ENCODE data around the gene GLCCI1. TPM values are rescaled to one million over a fixed set of nuclear protein-coding genes. Genes with fewer than 3 reads are reported as not detected.

GLCCI1 gene
- total RNA-seq, 1 experiment from 2014 or later: 55.7 TPM

GRCh38 chr7:8000315-8000941, 31.8 kb downstream of the GLCCI1 start:
- peaks cover 61% of the 10 kb centered on the region for H3K79me2 ChIP-seq (ENCODE audit: low read length)
- no peak for DNase-seq
- H3K27ac ChIP-seq (ENCODE audit: low read length): no peak overlapping the region
- no peak overlapping the region for H3K9ac ChIP-seq (ENCODE audit: low read length)
- H3K4me1 ChIP-seq (ENCODE audit: low read length): peaks cover 16% of the 10 kb centered on the region
- no peaks in the 10 kb centered on the region for H4K20me1 ChIP-seq (ENCODE audit: insufficient read depth, low read depth, low read length)
- no peak overlapping the region for H3K4me2 ChIP-seq (ENCODE audit: low read depth, low read length, poor library complexity, severe bottlenecking)
- H3K27me3 ChIP-seq (ENCODE audit: low read length): no peaks in the 10 kb centered on the region
- no peak overlapping the region for H2AFZ ChIP-seq (ENCODE audit: low read length)
- no peaks in the 10 kb centered on the region for H3K9me2 ChIP-seq (replicated peaks; ENCODE audit: insufficient read depth, low read length)
- H3K9me3 ChIP-seq (ENCODE audit: low read length): no peaks in the 10 kb centered on the region
- no peak overlapping the region for H3K4me3 ChIP-seq (ENCODE audit: low read length)
- no peaks in the 10 kb centered on the region for H3K36me3 ChIP-seq (ENCODE audit: insufficient read depth, low read length)

DNA sequence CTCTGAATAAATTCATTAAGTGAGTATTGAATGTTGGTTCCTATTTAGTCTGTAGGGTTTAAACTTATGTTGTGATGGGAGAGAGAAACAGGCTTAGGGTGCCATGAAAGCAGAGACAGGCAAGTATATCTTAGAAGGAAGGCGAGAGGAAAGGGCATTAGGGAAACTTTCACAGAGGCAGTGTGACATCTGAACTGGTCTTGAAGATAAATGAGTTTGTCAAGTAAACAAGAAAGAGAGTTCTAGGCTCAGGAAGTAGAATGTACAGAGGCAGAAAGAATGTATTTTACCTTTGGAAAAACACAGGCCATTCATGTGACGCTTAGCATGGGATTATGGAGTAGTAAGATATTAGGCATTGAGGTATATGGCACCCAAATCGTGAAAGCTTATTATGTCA, 34.5 kb downstream of the GLCCI1 start:
- H4K20me1 ChIP-seq (ENCODE audit: insufficient read depth, low read depth, low read length): no peaks in the 10 kb centered on the region
- no peak overlapping the region for H2AFZ ChIP-seq (ENCODE audit: low read length)
- no peaks in the 10 kb centered on the region for H3K27me3 ChIP-seq (ENCODE audit: low read length)
- H3K27ac ChIP-seq (ENCODE audit: low read length): peak overlapping the region; percentile 28
- H3K9ac ChIP-seq (ENCODE audit: low read length): no peak overlapping the region
- no peak overlapping the region for H3K4me3 ChIP-seq (ENCODE audit: low read length)
- peaks cover 45% of the 10 kb centered on the region for H3K79me2 ChIP-seq (ENCODE audit: low read length)
- H3K4me2 ChIP-seq (ENCODE audit: low read depth, low read length, poor library complexity, severe bottlenecking): peak overlapping the region; percentile 12
- no peak for DNase-seq
- no peaks in the 10 kb centered on the region for H3K9me3 ChIP-seq (ENCODE audit: low read length)
- H3K36me3 ChIP-seq (ENCODE audit: insufficient read depth, low read length): peaks cover 8% of the 10 kb centered on the region; the same call in 1 of the 2 replicates
- H3K9me2 ChIP-seq (replicated peaks; ENCODE audit: insufficient read depth, low read length): no peaks in the 10 kb centered on the region
- peaks cover 12% of the 10 kb centered on the region for H3K4me1 ChIP-seq (ENCODE audit: low read length)

DNA sequence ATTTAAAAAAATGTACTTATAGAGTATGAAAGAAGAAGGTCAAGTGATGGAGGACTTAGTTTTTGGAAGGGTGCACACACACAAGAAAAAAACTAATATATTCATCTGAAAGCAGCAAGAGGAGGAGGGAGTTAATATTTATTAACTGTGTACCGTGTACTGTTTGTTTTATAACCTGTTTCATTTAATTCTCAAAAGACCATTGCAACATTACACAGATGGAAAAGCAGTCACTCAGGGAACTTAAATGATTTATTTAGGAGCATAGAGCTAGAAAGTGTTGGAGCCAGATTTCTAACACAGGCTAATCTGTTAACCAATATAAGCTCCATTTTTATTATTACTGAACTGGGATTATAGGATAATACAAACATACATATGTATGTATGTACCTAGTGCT, 36.7 kb downstream of the GLCCI1 start:
- Histone ChIP-seq H3K9me2 (replicated peaks; ENCODE audit: insufficient read depth, low read length) (no peaks in the 10 kb centered on the region), H3K4me2 (ENCODE audit: low read depth, low read length, poor library complexity, severe bottlenecking) (no peak overlapping the region), H3K4me3 (ENCODE audit: low read length) (no peak overlapping the region), H3K79me2 (ENCODE audit: low read length) (peaks cover 33% of the 10 kb centered on the region), H2AFZ (ENCODE audit: low read length) (no peak overlapping the region), H3K4me1 (ENCODE audit: low read length) (peaks cover 23% of the 10 kb centered on the region), H3K9me3 (ENCODE audit: low read length) (no peaks in the 10 kb centered on the region), H4K20me1 (ENCODE audit: insufficient read depth, low read depth, low read length) (no peaks in the 10 kb centered on the region), H3K27me3 (ENCODE audit: low read length) (no peaks in the 10 kb centered on the region), H3K27ac (ENCODE audit: low read length) (no peak overlapping the region), H3K9ac (ENCODE audit: low read length) (no peak overlapping the region), H3K36me3 (ENCODE audit: insufficient read depth, low read length) (peaks cover 8% of the 10 kb centered on the region)
- DNase-seq: no peak

DNA sequence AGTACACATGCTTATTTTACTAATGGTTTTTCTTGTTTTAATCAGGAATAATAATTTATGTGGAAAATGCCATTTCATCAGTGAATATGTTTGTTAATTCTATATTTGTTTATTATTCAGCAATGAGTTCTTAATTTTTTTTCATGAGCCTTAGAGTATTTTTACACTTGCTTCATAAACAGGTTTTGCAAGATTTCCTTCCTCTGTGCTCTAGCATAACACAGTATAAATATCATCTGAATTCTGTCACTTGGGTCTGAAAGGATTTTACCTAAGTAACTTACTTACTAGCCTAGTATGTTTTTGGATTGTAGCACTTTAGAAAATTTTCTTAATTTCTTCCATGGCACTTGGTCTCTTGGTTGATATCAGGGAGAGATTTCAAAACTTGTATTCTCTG, 45.8 kb downstream of the GLCCI1 start:
- no peaks in the 10 kb centered on the region for H3K9me2 ChIP-seq (replicated peaks; ENCODE audit: insufficient read depth, low read length)
- H3K27ac ChIP-seq (ENCODE audit: low read length): no peak overlapping the region
- no peaks in the 10 kb centered on the region for H4K20me1 ChIP-seq (ENCODE audit: insufficient read depth, low read depth, low read length)
- peaks cover 18% of the 10 kb centered on the region for H3K4me1 ChIP-seq (ENCODE audit: low read length)
- H3K9ac ChIP-seq (ENCODE audit: low read length): no peak overlapping the region
- no peaks in the 10 kb centered on the region for H3K27me3 ChIP-seq (ENCODE audit: low read length)
- no peak overlapping the region for H3K4me3 ChIP-seq (ENCODE audit: low read length)
- H3K9me3 ChIP-seq (ENCODE audit: low read length): no peaks in the 10 kb centered on the region
- no peak overlapping the region for H2AFZ ChIP-seq (ENCODE audit: low read length)
- no peak for DNase-seq
- H3K79me2 ChIP-seq (ENCODE audit: low read length): peaks cover 43% of the 10 kb centered on the region
- H3K36me3 ChIP-seq (ENCODE audit: insufficient read depth, low read length): no peaks in the 10 kb centered on the region
- no peak overlapping the region for H3K4me2 ChIP-seq (ENCODE audit: low read depth, low read length, poor library complexity, severe bottlenecking)

DNA sequence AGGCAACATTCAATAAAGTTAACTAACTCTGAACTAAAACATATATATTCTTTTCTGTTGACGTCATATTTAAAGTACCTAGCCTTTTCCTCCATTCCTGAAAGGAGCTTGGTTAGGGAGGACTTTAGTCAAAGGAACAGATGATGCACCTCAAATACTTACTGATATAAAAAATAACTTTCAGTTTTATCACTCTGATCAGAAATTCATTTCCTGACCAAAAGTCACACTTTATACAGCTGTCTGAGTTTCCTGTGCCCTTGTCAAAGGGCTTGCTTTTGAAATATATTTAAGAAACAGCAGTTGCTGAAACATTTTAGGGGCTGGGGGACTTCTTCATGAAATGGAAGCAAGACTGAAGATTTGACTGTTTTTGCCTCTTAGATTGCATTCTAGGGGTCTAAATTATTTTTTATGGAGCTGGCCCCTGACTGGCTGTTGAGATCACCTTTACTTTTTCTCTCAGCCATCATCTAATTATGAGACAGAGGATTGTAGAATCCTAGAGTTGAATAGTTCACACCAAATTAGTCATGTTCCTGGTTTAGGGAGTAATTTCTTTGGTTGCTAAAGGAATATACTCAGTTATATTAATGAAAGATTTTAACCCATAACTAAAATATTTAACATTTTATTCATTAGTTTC, 46.6 kb downstream of the GLCCI1 start:
- Histone ChIP-seq H3K4me3 (ENCODE audit: low read length) (no peak overlapping the region), H3K9me3 (ENCODE audit: low read length) (no peaks in the 10 kb centered on the region), H3K27me3 (ENCODE audit: low read length) (no peaks in the 10 kb centered on the region), H3K27ac (ENCODE audit: low read length) (no peak overlapping the region), H3K9me2 (replicated peaks; ENCODE audit: insufficient read depth, low read length) (no peaks in the 10 kb centered on the region), H3K79me2 (ENCODE audit: low read length) (peaks cover 46% of the 10 kb centered on the region), H3K4me2 (ENCODE audit: low read depth, low read length, poor library complexity, severe bottlenecking) (no peak overlapping the region), H3K36me3 (ENCODE audit: insufficient read depth, low read length) (no peaks in the 10 kb centered on the region), H3K4me1 (ENCODE audit: low read length) (peaks cover 14% of the 10 kb centered on the region), H4K20me1 (ENCODE audit: insufficient read depth, low read depth, low read length) (no peaks in the 10 kb centered on the region), H2AFZ (ENCODE audit: low read length) (no peak overlapping the region), H3K9ac (ENCODE audit: low read length) (no peak overlapping the region)
- no peak for DNase-seq

GRCh38 chr7:8015746-8016120, 47.1 kb downstream of the GLCCI1 start:
- Histone ChIP-seq H3K9me2 (replicated peaks; ENCODE audit: insufficient read depth, low read length) (no peaks in the 10 kb centered on the region), H4K20me1 (ENCODE audit: insufficient read depth, low read depth, low read length) (no peaks in the 10 kb centered on the region), H2AFZ (ENCODE audit: low read length) (no peak overlapping the region), H3K27me3 (ENCODE audit: low read length) (no peaks in the 10 kb centered on the region), H3K4me1 (ENCODE audit: low read length) (peaks cover 14% of the 10 kb centered on the region), H3K4me2 (ENCODE audit: low read depth, low read length, poor library complexity, severe bottlenecking) (no peak overlapping the region), H3K9me3 (ENCODE audit: low read length) (no peaks in the 10 kb centered on the region), H3K27ac (ENCODE audit: low read length) (no peak overlapping the region), H3K4me3 (ENCODE audit: low read length) (no peak overlapping the region), H3K79me2 (ENCODE audit: low read length) (peaks cover 49% of the 10 kb centered on the region), H3K9ac (ENCODE audit: low read length) (no peak overlapping the region), H3K36me3 (ENCODE audit: insufficient read depth, low read length) (no peaks in the 10 kb centered on the region)
- no peak for DNase-seq

DNA sequence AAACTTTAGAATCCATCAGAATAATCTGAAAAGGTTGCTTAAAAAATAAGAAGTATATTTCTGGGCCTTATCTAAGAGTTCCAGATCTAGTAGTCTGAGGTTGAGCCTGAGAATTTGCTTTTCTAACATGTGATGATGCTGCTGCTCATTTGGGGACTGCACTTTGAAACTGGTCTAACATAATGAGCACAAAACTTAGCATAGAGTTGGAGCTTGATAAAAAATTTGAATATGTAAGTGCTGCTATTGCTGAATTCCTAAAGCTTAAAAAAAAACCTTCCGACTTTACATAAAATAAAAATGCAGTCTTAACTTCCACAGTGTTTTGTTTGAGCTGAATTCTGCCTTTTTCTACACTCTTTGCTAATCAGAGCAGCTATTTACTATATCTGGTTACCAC, 48.8 kb downstream of the GLCCI1 start:
- Histone ChIP-seq H2AFZ (ENCODE audit: low read length) (no peak overlapping the region), H3K4me3 (ENCODE audit: low read length) (no peak overlapping the region), H3K4me2 (ENCODE audit: low read depth, low read length, poor library complexity, severe bottlenecking) (no peak overlapping the region), H3K9me3 (ENCODE audit: low read length) (no peaks in the 10 kb centered on the region), H3K36me3 (ENCODE audit: insufficient read depth, low read length) (no peaks in the 10 kb centered on the region), H3K9ac (ENCODE audit: low read length) (no peak overlapping the region), H3K79me2 (ENCODE audit: low read length) (peaks cover 40% of the 10 kb centered on the region), H3K4me1 (ENCODE audit: low read length) (peaks cover 14% of the 10 kb centered on the region), H3K9me2 (replicated peaks; ENCODE audit: insufficient read depth, low read length) (no peaks in the 10 kb centered on the region), H3K27ac (ENCODE audit: low read length) (no peak overlapping the region), H4K20me1 (ENCODE audit: insufficient read depth, low read depth, low read length) (no peaks in the 10 kb centered on the region), H3K27me3 (ENCODE audit: low read length) (no peaks in the 10 kb centered on the region)
- no peak for DNase-seq

GRCh38 chr7:8018961-8019360, 50.4 kb downstream of the GLCCI1 start:
- H4K20me1 ChIP-seq (ENCODE audit: insufficient read depth, low read depth, low read length): no peaks in the 10 kb centered on the region
- H3K36me3 ChIP-seq (ENCODE audit: insufficient read depth, low read length): 0 out of 2 replicates have a peak, but pooled peaks cover 3% of the 10 kb centered on the region
- H3K4me1 ChIP-seq (ENCODE audit: low read length): peaks cover 14% of the 10 kb centered on the region
- H2AFZ ChIP-seq (ENCODE audit: low read length): no peak overlapping the region
- no peaks in the 10 kb centered on the region for H3K9me3 ChIP-seq (ENCODE audit: low read length)
- no peak for DNase-seq
- no peaks in the 10 kb centered on the region for H3K9me2 ChIP-seq (replicated peaks; ENCODE audit: insufficient read depth, low read length)
- H3K79me2 ChIP-seq (ENCODE audit: low read length): peaks cover 38% of the 10 kb centered on the region
- H3K27ac ChIP-seq (ENCODE audit: low read length): no peak overlapping the region
- no peak overlapping the region for H3K9ac ChIP-seq (ENCODE audit: low read length)
- H3K4me2 ChIP-seq (ENCODE audit: low read depth, low read length, poor library complexity, severe bottlenecking): no peak overlapping the region
- no peak overlapping the region for H3K4me3 ChIP-seq (ENCODE audit: low read length)
- H3K27me3 ChIP-seq (ENCODE audit: low read length): no peaks in the 10 kb centered on the region

All from Karpas-422 (cell line).